ENCODE data around the gene LMX1B. TPM values are rescaled to one million over a fixed set of nuclear protein-coding genes. Genes with fewer than 3 reads are reported as not detected.
A peak's percentile ranks its signal among the peaks of the same experiment; 100 is the strongest.

Gene LMX1B
- total RNA-seq, 1 donor from 2014 or later, result 0.26 TPM

- no peaks in the 10 kb centered on the region for H3K36me3 Mint-ChIP-seq (ENCODE audit: low read depth, unreplicated experiment)
- no peak overlapping the region for H3K4me3 Mint-ChIP-seq (ENCODE audit: unreplicated experiment)
- peaks cover 30% of the 10 kb centered on the region for H3K27me3 Mint-ChIP-seq (ENCODE audit: unreplicated experiment)
- TF ChIP-seq CTCF (IDR thresholded peaks at IDR 0.05; ENCODE audit: unreplicated experiment), result no peak
- no peak for DNase-seq (ENCODE audit: low spot score)
- H3K9me3 Mint-ChIP-seq (ENCODE audit: unreplicated experiment), result no peaks in the 10 kb centered on the region
- no peak overlapping the region for H3K27ac Mint-ChIP-seq (ENCODE audit: unreplicated experiment)
- peaks cover 4% of the 10 kb centered on the region for H3K4me1 Mint-ChIP-seq (ENCODE audit: unreplicated experiment)
These were observed 62.5 kb downstream of the LMX1B start for GRCh38 chr9:126676102-126676684.

DNA sequence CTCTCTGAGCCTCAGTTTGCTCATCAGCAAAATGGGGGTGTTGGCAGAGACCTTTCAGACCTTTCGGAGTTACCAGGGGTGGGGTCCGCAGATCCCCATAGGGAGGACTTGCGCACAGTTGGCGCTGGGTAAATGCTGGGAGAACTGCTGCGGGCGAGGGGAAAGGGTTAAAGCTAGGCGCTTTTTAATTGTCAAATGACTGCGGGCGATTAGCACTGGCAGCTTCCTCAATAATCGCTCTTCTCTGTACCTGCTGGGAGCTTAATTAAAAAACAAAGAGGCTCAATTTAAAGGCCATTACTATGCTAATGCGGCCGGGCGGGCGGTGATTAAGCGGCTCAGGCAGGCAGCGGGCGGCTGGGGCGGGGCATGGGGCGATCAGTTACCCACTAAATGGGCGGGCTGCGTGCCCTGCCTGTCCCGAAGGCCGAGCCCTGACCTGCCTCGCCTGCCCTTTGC lies 63.0 kb downstream of the LMX1B start:
- no peak overlapping the region for H3K4me3 Mint-ChIP-seq (ENCODE audit: unreplicated experiment)
- no peak overlapping the region for H3K27ac Mint-ChIP-seq (ENCODE audit: unreplicated experiment)
- DNase-seq (ENCODE audit: low spot score), result no peak
- no peaks in the 10 kb centered on the region for H3K36me3 Mint-ChIP-seq (ENCODE audit: low read depth, unreplicated experiment)
- peaks cover 34% of the 10 kb centered on the region for H3K27me3 Mint-ChIP-seq (ENCODE audit: unreplicated experiment)
- TF ChIP-seq CTCF (IDR thresholded peaks at IDR 0.05; ENCODE audit: unreplicated experiment), result no peak
- peaks cover 4% of the 10 kb centered on the region for H3K4me1 Mint-ChIP-seq (ENCODE audit: unreplicated experiment)
- no peaks in the 10 kb centered on the region for H3K9me3 Mint-ChIP-seq (ENCODE audit: unreplicated experiment)

DNA sequence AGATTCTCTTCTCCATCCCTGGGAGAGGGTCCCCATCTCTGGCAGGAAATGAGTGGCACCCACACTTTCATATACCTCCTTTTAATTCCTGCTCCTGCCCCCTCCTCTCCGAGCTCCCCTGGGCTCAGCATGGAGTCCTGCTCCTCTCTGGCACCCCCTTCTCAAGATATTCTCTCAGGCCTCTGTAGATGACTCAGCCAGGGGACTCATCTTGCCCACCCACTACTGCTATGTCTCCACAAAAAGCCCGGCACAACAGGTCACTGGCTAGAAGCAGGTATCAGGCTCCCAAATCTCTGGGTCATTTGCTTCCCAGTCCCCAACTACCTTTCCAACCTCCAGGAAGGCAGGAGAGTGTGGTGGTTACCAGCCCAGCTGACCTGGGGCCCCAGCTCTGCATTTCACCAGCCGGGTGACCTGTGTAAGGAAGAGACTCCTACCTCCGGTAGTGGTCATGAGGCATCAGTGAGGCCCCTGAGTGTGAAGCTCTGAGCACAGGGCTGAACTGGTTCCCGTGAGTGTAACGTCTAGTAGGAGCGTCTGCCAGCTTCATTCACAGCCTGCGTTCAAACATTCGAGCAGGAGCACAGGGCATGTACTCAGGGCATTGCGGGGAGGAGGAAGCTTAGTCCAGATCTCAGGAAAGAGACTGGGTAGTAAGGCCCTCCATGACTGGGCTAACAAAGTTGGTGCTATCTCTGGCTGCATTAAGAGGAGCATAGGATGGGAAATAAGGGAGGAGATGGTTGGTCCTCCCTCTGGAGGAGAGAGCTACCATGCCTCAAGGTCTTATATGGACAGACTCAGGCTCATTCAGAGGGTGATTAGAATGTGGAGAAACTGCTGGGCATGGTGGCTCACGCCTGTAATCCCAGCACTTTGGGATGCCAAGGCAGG lies 63.7 kb downstream of the LMX1B start:
- H3K4me1 Mint-ChIP-seq (ENCODE audit: unreplicated experiment), result peaks cover 4% of the 10 kb centered on the region
- no peak for DNase-seq (ENCODE audit: low spot score)
- no peaks in the 10 kb centered on the region for H3K36me3 Mint-ChIP-seq (ENCODE audit: low read depth, unreplicated experiment)

GRCh38 chr9:126678989-126679388 lies 65.3 kb downstream of the LMX1B start:
- no peak for DNase-seq (ENCODE audit: low spot score)
- Mint-ChIP-seq H3K36me3 (ENCODE audit: low read depth, unreplicated experiment) (no peaks in the 10 kb centered on the region), H3K9me3 (ENCODE audit: unreplicated experiment) (no peaks in the 10 kb centered on the region), H3K4me1 (ENCODE audit: unreplicated experiment) (peaks cover 4% of the 10 kb centered on the region), H3K27me3 (ENCODE audit: unreplicated experiment) (peaks cover 38% of the 10 kb centered on the region), H3K27ac (ENCODE audit: unreplicated experiment) (no peak overlapping the region), H3K4me3 (ENCODE audit: unreplicated experiment) (no peak overlapping the region)
- peak; percentile 17 for TF ChIP-seq CTCF (IDR thresholded peaks at IDR 0.05; ENCODE audit: unreplicated experiment)

More for the DNA sequence above, 63.7 kb downstream of the LMX1B start:
- Mint-ChIP-seq H3K27ac (ENCODE audit: unreplicated experiment) (no peak overlapping the region), H3K9me3 (ENCODE audit: unreplicated experiment) (no peaks in the 10 kb centered on the region), H3K4me3 (ENCODE audit: unreplicated experiment) (no peak overlapping the region), H3K27me3 (ENCODE audit: unreplicated experiment) (peaks cover 39% of the 10 kb centered on the region)
- no peak for TF ChIP-seq CTCF (IDR thresholded peaks at IDR 0.05; ENCODE audit: unreplicated experiment)

DNA sequence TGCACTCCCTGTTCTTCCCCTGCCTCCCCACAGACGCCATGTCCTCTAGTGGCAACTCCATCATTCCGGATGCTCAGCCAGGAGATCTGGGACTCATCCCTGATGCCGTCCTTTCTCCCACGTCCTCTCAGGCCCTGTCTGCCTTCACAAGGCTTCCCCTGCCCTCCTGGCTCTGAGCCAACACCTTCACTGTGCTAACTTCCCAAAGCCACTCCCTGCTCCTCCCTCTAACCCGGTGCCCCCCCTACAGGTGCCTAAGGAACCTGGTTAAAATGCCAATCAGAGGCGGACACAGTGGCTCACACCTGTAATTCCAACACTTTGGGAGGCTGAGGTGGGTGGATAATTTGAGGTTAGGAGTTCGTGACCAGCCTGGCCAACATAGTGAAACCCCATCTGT lies 67.6 kb downstream of the LMX1B start:
- Mint-ChIP-seq H3K4me3 (ENCODE audit: unreplicated experiment) (no peak overlapping the region), H3K4me1 (ENCODE audit: unreplicated experiment) (peaks cover under 1% of the 10 kb centered on the region), H3K36me3 (ENCODE audit: low read depth, unreplicated experiment) (no peaks in the 10 kb centered on the region), H3K9me3 (ENCODE audit: unreplicated experiment) (no peaks in the 10 kb centered on the region), H3K27me3 (ENCODE audit: unreplicated experiment) (peaks cover 41% of the 10 kb centered on the region), H3K27ac (ENCODE audit: unreplicated experiment) (no peak overlapping the region)
- TF ChIP-seq CTCF (IDR thresholded peaks at IDR 0.05; ENCODE audit: unreplicated experiment), result no peak
- no peak for DNase-seq (ENCODE audit: low spot score)

Measured in endothelial cell (in vitro differentiated cells).